RCC 7860 (cell line): ENCODE measurements around the gene PF4V1.

ENCODE experiments used
- DNase-seq: peaks from one replicate; pipeline ENCODE4 v3.0.0-alpha.2; 2015; ENCODE audit warnings: low spot score
- FAIRE-seq: peaks from 2 replicates; lab custom pipeline; 2012; peaks lifted over from hg19 to GRCh38; lab: Jason Lieb, UNC

Gene PF4V1, protein sequence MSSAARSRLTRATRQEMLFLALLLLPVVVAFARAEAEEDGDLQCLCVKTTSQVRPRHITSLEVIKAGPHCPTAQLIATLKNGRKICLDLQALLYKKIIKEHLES

GRCh38 chr4:73853246-73853704, at the start of gene PF4V1:
Gene PF4V1, plus strand, starts transcription at chr4:73853296. Its CDS starts 67 bp downstream, at chr4:73853363.
- DNase-seq (no peak), FAIRE-seq (no peak)

- DNase-seq: no peak
- no peak for FAIRE-seq
Observed at GRCh38 chr4:73810191-73810590, 42.9 kb upstream of the PF4V1 start.

GRCh38 chr4:73811841-73812240, 41.3 kb upstream of the PF4V1 start:
- DNase-seq (no peak), FAIRE-seq (no peak)

GRCh38 chr4:73814679-73815078, 38.4 kb upstream of the PF4V1 start:
- no peak for FAIRE-seq
- DNase-seq: no peak

GRCh38 chr4:73815145-73815544, 38.0 kb upstream of the PF4V1 start:
- DNase-seq: peak; percentile 28
- peak; percentile 4 for FAIRE-seq

- DNase-seq (peak; percentile 84), FAIRE-seq (peak; percentile 94)
Observed at GRCh38 chr4:73816814-73817213, 36.3 kb upstream of the PF4V1 start.

GRCh38 chr4:73817341-73817740, 35.8 kb upstream of the PF4V1 start:
- DNase-seq: no peak
- no peak for FAIRE-seq

- DNase-seq (no peak), FAIRE-seq (no peak)
Observed at GRCh38 chr4:73821325-73821724, 31.8 kb upstream of the PF4V1 start.

DNA sequence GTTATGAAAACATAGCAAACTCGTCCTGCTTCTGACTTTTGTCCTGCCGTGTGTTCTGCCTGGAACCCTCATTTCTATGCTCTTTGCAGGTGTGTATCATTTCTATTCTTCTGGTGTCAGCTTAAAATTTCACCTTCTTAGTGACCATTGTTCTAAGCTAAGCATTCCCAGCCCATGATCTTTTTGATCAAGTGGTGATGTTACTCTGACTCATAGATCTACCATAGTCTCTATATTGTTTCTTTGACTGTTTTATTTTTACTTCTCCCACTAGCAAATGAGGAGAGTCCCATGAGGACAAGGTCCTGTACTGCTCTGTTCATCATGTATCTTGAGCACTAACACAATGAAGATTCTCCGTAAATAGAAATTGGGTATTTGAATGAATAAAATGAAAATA, 30.7 kb upstream of the PF4V1 start:
- no peak for FAIRE-seq
- peak; percentile 22 for DNase-seq

DNA sequence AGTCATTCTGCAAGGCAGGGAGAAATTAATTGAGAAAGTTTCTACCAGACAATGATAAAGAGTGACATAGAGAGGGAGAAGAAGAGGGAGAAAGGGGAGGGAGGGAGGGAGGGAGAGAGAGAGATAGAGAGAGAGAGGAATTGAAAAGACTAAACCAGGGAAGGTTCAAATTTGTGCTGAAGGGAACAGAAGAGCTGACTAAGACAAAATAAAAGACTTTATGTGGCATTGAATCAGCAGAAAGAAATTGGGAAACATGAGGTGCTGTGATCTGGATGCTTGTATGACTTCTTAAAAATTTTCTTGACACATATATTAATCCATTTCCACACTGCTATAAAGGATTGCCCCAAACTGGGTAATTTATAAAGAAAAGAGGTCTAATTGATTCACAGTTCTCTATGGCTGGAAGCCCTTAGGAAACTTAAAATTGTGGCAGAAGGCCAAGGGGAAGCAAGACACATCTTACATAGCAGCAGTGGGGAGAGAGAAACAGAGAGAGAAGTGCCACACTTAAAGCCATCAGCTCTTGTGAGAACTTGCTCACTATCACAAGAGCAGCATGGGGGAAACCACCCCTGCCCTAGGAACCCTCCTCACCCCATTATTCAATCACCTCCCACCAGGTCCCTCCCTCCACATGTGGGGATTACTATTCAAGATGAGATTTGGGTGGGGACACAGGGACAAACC, 30.1 kb upstream of the PF4V1 start:
- FAIRE-seq (no peak), DNase-seq (no peak)

- FAIRE-seq (no peak), DNase-seq (no peak)
Observed at GRCh38 chr4:73823760-73824159, 29.3 kb upstream of the PF4V1 start.

GRCh38 chr4:73828956-73829355, 24.1 kb upstream of the PF4V1 start:
- DNase-seq: no peak
- FAIRE-seq: no peak

GRCh38 chr4:73831569-73831968, 21.5 kb upstream of the PF4V1 start:
- DNase-seq: no peak
- no peak for FAIRE-seq

DNA sequence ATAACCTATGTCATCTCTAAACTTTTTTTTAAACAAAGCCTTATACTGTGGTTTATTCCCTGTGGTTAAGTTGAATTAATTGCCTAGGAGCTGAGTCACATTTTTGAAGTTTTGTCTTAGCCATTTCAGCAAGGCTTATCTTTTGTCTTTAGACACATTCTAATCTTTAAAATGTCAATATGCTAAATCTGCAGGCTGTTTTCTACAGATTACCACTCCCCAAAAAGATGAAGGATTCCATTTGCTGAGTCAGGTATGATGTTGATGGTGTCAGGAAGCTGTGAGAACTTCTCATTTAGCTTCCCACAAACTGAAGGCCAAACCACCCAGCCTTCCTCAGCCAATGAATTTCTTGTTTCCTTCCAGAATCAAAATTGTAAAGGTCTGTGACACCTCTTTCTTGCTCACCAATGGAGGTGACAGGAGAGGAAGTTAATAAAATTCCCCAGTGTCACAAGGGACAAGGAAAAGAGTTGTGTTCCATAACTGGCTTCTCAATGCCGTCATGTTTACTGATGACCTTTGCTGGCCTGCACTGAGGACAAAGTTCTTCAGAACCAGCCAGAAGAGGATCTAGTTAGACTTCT, 20.4 kb upstream of the PF4V1 start:
- FAIRE-seq: peak; percentile 74
- peak; percentile 47 for DNase-seq

DNA sequence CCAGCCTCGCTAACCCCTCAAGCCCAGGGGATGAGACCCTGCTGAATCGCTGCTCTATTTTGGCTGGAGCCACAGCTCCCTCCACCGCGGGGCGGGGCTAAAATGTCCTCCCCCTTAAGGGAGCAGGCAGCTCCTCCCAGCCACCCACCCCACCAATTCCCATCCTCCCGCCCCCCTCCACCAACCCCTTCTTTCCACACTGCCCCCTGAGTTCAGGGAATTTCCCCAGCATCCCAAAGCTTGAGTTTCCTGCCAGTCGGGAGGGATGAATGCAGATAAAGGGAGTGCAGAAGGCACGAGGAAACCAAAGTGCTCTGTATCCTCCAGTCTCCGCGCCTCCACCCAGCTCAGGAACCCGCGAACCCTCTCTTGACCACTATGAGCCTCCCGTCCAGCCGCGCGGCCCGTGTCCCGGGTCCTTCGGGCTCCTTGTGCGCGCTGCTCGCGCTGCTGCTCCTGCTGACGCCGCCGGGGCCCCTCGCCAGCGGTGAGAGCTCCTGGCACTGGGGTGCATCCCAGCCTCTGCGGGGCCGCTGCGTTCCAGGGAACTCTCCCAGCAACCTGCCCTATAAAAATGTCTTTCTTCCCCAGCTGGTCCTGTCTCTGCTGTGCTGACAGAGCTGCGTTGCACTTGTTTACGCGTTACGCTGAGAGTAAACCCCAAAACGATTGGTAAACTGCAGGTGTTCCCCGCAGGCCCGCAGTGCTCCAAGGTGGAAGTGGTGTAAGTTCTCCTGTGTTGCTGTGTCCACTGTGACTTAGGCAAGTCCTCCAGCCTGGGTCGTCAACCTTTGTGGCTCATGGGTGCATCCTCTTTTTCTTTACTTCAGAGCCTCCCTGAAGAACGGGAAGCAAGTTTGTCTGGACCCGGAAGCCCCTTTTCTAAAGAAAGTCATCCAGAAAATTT, 16.5 kb upstream of the PF4V1 start, which contains the start of gene CXCL6:
CXCL6 (plus strand) TSS at position 306 of the 907 bp plus-strand sequence; CDS start at position 379, 73 bp downstream.
- DNase-seq (no peak), FAIRE-seq (no peak)

- DNase-seq (no peak), FAIRE-seq (no peak)
Observed at GRCh38 chr4:73839071-73839470, 14.0 kb upstream of the PF4V1 start.

DNA sequence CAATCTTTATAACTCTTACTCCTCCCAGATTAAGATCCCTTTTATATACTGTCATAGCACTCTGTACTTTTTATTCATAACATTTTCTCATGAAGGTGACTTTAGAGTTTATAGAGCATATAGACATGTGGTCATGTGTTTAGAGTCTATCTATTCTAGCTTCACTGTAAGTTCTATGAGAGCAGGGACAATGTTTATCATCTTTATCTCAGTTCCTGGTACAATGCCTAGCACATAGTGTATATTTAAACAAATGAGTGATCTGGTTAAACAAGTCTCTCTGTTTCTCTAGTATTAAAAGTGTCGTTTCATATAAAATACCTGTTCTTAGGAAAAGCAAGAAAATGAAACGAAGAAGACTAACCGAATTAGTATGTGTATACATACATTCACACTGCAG, 13.4 kb upstream of the PF4V1 start:
- no peak for FAIRE-seq
- no peak for DNase-seq

- FAIRE-seq (no peak), DNase-seq (no peak)
Observed at GRCh38 chr4:73841243-73841925, 11.7 kb upstream of the PF4V1 start.

DNA sequence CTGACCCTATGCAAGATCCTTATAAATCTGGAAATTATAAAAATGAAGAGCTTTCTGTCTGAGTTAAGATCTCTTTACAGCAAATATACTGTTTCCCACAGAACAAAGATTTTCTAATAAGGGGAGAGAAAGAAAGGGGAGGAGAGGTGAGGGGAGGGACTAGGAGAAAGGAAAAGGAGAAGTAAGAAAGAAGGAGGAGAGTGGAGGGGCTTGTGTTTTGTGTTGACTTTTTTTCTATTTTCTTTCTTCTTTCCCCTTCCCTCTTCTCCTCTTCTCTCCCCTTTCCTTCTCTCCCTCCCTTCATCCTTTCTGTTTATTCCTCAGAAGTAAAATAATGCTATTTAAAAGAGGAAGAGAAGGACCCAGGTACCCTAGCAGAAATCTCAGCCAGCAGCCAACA, 10.4 kb upstream of the PF4V1 start:
- DNase-seq (no peak), FAIRE-seq (no peak)

DNA sequence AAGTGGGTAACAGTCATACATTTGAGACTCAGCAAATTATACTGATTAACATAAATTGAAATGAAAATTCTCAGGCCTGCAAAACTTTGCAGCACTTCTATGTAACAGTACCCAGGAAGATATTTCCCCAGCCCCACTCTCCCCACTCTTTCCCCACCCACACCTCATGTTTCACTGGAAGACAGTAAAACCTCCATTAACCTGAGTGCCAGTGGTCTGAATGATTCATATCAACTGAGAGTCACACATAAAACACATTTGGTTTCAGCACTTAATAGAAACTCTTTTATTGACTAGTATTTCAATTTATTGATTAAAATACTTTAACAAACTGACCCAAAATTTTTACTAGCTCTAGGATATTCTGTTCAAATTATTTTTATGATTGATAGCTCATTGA, 9.7 kb upstream of the PF4V1 start:
- peak; percentile 68 for FAIRE-seq
- DNase-seq: no peak

GRCh38 chr4:73844345-73844744, 8.8 kb upstream of the PF4V1 start:
- no peak for FAIRE-seq

More at GRCh38 chr4:73844345-73844744, 8.8 kb upstream of the PF4V1 start:
- DNase-seq: peak; percentile 34
